Measurements from ENCODE around the gene KANK2.

KANK2 gene

GRCh38 chr19:11197291-11198174, at the start of gene KANK2:
TSS of gene KANK2 (minus strand) at chr19:11197545. CDS start at chr19:11194511, 3,034 bp downstream.
- no peak for FAIRE-seq

GRCh38 chr19:11246941-11247340, 49.6 kb upstream of the KANK2 start:
- FAIRE-seq = no peak

GRCh38 chr19:11244846-11245589, 47.7 kb upstream of the KANK2 start:
- FAIRE-seq = no peak

DNA sequence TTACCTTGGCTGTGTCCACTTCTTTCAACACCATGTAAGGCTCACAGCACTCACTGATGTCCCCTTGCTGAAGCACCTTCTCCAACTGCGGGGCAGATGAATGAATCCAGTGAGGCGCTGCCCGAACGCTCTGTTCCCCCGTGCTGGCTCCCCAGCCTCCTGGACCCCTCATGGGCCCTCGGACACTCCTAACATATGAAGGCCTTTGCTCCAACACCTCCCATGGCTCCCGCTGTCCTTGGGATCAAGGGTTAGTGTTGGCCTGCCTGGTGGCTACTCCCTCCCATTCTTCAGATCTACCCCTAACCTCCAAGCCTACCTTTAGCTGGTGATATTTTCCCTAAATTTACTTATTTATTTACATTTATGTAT, 46.4 kb upstream of the KANK2 start:
- FAIRE-seq = no peak

GRCh38 chr19:11242864-11243797, 45.8 kb upstream of the KANK2 start:
- FAIRE-seq = no peak

GRCh38 chr19:11242025-11242424, 44.7 kb upstream of the KANK2 start:
- no peak for FAIRE-seq

GRCh38 chr19:11240008-11240444, 42.7 kb upstream of the KANK2 start:
- FAIRE-seq = no peak

DNA sequence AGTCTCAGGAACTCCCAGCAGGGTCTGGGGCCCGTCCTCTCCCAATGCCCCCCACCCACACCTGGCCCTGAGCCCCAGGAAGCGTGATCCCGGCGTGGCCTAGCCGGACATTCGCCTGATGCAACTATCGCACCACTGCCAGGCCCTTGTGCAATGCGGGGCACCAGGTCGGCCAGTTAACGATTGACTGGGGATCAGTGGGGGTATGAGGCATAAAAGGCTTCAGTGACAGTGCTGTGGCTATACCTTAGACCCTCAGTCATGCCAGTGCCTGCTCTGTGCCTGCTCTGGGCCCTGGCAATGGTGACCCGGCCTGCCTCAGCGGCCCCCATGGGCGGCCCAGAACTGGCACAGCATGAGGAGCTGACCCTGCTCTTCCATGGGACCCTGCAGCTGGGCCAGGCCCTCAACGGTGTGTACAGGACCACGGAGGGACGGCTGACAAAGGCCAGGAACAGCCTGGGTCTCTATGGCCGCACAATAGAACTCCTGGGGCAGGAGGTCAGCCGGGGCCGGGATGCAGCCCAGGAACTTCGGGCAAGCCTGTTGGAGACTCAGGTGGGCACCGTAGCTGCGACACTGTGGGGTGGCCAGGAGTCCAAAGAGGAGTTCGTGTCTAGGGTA, 42.1 kb upstream of the KANK2 start, which contains the start of gene ANGPTL8:
Gene ANGPTL8, plus strand, starts transcription at position 243 of the 624 bp plus-strand sequence. Its CDS starts 19 bp downstream, at position 262.
- no peak for FAIRE-seq

GRCh38 chr19:11238781-11239376, 41.5 kb upstream of the KANK2 start:
- no peak for FAIRE-seq

DNA sequence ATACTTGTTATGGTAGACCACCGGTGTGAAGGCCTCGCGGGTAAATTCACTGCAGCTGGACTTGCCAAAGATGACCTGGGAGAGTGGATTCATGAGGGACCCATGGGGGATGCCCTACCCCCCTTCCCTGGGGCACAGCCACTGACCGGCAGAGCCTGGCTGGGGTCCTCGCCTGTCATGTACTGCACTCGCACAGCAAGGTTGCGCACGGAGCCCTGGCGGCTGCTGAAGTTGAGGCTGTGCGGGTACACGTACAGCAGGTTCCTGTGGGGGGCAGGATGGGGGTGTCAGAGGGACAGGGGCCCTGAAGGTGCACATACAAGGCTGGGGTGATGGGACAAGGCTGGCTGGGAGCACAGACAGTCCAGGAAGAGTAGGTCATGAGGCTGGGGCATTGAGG, 40.7 kb upstream of the KANK2 start:
- FAIRE-seq = no peak

DNA sequence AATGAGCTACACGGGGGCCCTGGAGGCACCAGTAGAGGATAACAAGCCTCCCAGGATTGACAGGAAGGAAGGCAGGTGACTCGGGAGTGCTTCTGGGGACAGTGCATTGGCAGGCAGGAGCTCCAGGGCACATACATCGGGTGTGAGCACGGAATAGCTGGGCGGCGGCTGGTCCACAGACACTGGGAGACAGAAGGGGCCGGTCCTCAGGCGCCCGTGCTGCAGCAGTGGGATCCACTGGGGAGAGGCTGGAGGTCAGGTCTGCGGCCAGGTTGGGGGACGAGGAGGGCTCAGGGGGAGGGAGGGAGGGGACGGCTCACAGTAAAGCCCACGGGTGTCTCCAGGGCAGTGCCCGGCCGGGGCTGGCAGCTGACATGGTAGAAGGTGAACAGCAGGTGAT, 40.0 kb upstream of the KANK2 start:
- no peak for FAIRE-seq

DNA sequence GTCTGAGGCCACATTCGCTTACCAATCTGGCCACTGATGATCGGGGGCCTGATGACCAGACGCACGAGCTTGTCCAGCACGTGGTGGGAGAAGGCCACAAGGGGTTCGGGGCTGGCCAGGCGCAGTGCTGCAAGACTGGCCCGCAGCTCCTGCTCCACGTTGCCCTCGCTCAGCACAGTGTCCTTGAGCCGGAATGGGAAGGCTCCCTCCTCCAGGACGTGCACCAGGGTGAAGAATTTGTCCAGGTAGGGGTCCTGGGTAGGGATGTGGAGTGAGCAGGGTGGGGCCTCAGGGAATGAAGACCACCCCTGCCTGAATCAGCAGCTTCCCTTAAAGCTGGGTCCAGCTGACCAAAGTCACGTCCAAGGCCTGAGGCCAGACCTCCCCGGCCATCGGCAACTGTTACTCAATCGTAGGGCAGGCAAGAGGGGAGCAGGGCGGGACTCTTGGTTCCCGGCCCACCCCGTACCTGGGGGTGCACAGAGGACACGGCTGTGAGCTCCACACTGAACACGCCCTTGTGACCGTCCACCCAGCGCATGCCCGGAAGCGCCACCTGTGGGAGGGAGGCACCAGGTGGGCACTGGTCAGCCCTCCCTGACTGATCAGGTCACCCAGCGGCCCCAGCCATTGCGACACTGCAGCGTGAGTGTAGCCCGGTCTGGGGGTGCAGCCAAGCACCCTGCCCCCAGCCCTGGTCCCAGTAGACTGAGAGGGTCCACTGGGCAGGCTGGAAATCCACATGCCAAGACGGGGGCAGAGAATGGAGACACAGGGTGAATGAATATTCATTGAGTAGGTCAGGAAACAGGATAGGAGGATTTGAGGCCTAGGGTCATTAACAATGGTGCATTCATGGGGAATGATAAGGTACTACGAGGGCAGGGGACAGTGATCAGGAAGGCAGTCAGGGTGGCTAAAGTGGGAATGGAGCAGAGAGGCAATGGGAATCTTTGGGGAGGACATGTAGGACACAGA, 39.3 kb upstream of the KANK2 start:
- no peak for FAIRE-seq

GRCh38 chr19:11234486-11235075, 37.2 kb upstream of the KANK2 start:
- no peak for FAIRE-seq

GRCh38 chr19:11233073-11233472, 35.7 kb upstream of the KANK2 start:
- no peak for FAIRE-seq

DNA sequence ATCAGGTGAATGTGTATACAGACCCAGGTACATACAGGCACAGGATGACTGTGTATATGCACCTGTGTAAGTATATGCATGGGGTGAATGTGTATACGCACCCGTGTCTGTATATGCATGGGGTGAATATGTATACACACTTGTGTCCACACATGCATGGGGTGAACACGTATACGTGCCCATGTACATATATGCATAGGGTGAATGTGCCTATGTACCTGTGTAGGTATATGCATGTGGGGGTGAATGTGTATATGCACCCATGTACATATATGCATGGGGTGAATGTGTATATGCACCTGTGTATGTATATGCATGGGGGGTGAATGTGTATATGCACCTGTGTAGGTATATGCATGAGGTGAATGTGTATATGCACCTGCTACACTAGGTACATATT, 35.2 kb upstream of the KANK2 start:
- FAIRE-seq = no peak

DNA sequence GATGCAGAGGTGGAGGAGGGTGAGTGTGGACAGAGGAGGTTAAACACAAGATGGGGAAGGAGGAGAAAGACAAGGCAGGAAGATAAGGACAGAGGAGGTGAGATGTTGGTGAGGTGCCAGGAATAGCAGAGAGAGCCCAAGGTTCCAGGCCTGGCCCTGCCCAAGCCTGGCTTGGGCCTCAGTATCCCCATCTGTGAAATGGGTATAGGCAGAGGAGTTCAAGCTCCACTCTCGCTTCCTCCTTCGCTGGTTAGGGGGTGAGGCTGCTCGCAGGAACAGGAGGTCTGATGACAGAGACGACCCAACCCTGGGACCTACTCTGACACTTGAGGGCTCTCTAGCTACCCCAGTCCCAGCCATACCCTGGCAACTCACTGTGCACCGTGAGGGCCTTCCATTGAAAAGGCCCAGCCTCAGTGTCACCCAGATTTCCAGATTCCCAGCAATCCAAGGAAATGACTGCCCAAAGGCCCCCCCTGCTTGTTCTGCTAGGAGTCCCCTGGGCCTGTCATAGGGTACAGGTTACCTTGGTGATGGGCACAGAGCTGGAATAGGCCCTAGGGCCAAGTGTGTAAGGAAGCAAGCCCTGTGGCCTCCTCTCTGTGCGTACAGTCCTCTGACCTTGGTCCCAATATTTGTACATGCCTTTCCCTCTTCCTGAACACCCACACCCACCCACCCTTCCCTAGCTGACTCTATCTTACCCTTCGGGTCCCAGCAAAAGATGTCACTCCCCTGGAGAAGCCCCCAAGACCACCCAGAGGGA, 33.5 kb upstream of the KANK2 start:
- FAIRE-seq = no peak

- no peak for FAIRE-seq
Observed at GRCh38 chr19:11227195-11227886, 30.0 kb upstream of the KANK2 start.

- no peak for FAIRE-seq
Observed at GRCh38 chr19:11226716-11227166, 29.4 kb upstream of the KANK2 start.

GRCh38 chr19:11225815-11226214, 28.5 kb upstream of the KANK2 start:
- no peak for FAIRE-seq

Data from endometrium (tissue), 2 donors.